ENCODE data around the gene STIL.

GRCh38 chr1:47309427-47309826, 4.5 kb downstream of the STIL start:
- TF ChIP-seq NR2F2 (IDR thresholded peaks at IDR 0.05) (no peak), HNF4G (IDR thresholded peaks at IDR 0.05) (no peak), ZBTB33 (IDR thresholded peaks at IDR 0.05) (no peak), TAF1 (conservative IDR thresholded peaks at IDR 0.05) (no peak), JUND (IDR thresholded peaks at IDR 0.05) (no peak), YY1 (IDR thresholded peaks at IDR 0.05) (no peak)
- TF ChIP-seq, protein P1, sequence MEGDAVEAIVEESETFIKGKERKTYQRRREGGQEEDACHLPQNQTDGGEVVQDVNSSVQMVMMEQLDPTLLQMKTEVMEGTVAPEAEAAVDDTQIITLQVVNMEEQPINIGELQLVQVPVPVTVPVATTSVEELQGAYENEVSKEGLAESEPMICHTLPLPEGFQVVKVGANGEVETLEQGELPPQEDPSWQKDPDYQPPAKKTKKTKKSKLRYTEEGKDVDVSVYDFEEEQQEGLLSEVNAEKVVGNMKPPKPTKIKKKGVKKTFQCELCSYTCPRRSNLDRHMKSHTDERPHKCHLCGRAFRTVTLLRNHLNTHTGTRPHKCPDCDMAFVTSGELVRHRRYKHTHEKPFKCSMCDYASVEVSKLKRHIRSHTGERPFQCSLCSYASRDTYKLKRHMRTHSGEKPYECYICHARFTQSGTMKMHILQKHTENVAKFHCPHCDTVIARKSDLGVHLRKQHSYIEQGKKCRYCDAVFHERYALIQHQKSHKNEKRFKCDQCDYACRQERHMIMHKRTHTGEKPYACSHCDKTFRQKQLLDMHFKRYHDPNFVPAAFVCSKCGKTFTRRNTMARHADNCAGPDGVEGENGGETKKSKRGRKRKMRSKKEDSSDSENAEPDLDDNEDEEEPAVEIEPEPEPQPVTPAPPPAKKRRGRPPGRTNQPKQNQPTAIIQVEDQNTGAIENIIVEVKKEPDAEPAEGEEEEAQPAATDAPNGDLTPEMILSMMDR (IDR thresholded peaks at IDR 0.05; ENCODE audit: low read depth, low read length, missing input control) = no peak
- TF ChIP-seq, protein P2, sequence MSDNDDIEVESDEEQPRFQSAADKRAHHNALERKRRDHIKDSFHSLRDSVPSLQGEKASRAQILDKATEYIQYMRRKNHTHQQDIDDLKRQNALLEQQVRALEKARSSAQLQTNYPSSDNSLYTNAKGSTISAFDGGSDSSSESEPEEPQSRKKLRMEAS (IDR thresholded peaks at IDR 0.05) = no peak

All from liver (tissue), 3 donors.